LNCAP (cell line): ENCODE results near the gene TMPRSS7.

Source experiments
- CTCF ChIP-seq: fragments of 450-650 bp; IDR thresholded peaks from 2 replicates; pipeline ENCODE4 v1.5.1; 2017; ENCODE audit warnings: mild to moderate bottlenecking

The TMPRSS7 gene

GRCh38 chr3:112124907-112125607 is 90.5 kb downstream of the TMPRSS7 start:
- TF ChIP-seq CTCF, result no peak

GRCh38 chr3:112126511-112126911 is 92.0 kb downstream of the TMPRSS7 start:
- no peak for TF ChIP-seq CTCF

- TF ChIP-seq CTCF, result no peak
Observed at GRCh38 chr3:112127522-112128494, 93.3 kb downstream of the TMPRSS7 start.

- no peak for TF ChIP-seq CTCF
Observed at GRCh38 chr3:112128843-112129727, 94.5 kb downstream of the TMPRSS7 start.

- no peak for TF ChIP-seq CTCF
Observed at GRCh38 chr3:112129925-112130637, 95.5 kb downstream of the TMPRSS7 start.

- TF ChIP-seq CTCF, result no peak
Observed at GRCh38 chr3:112130638-112130993, 96.1 kb downstream of the TMPRSS7 start.
